ENCODE results near the gene MAG. TPM values are rescaled to one million over a fixed set of nuclear protein-coding genes. Genes with fewer than 3 reads are reported as not detected.

The MAG gene
- total and polyA plus RNA-seq, 10 of the 15 experiments (the other 5 are each of a cell fraction or from before 2014, with no cell fraction given): 0.03 to 0.82 (median 0.17) TPM; not detected in 2

DNA sequence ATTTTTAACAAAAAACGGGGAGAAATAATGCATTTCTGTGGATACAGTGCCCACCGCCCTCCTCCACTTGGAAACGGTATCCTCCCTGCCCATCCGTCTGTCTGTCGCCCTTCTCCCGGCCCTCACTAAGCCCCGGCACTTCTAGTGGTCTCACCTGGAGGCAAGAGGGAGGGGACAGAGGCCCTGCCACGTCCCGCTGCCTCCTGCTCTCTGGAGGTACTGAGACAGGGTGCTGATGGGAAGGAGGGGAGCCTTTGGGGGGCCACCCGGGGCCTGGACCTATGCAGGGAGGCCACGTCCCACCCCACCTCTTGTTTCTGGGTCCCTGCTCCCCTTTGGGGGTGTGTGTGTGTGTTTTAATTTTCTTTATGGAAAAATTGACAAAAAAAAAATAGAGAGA lies 12.6 kb upstream of the MAG start (continued):
- TF ChIP-seq, protein P1, sequence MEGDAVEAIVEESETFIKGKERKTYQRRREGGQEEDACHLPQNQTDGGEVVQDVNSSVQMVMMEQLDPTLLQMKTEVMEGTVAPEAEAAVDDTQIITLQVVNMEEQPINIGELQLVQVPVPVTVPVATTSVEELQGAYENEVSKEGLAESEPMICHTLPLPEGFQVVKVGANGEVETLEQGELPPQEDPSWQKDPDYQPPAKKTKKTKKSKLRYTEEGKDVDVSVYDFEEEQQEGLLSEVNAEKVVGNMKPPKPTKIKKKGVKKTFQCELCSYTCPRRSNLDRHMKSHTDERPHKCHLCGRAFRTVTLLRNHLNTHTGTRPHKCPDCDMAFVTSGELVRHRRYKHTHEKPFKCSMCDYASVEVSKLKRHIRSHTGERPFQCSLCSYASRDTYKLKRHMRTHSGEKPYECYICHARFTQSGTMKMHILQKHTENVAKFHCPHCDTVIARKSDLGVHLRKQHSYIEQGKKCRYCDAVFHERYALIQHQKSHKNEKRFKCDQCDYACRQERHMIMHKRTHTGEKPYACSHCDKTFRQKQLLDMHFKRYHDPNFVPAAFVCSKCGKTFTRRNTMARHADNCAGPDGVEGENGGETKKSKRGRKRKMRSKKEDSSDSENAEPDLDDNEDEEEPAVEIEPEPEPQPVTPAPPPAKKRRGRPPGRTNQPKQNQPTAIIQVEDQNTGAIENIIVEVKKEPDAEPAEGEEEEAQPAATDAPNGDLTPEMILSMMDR (IDR thresholded peaks at IDR 0.05 in 2 of 3, conservative IDR thresholded peaks at IDR 0.05 in 1 of 3; ENCODE audit: control insufficient read depth in 2 of 3, extremely low read depth in 1 of 3, insufficient read depth in 1 of 3, low read depth in 3 of 3, low read length in 3 of 3): no peak
- TF ChIP-seq NBN (IDR thresholded peaks at IDR 0.05): no peak
- no peak for TF ChIP-seq TCF12 (IDR thresholded peaks at IDR 0.05; ENCODE audit: low read depth, low read length)

- 57% methylated on average over 12 of the region's 12 CpGs for WGBS (ENCODE audit: insufficient coverage, insufficient replicate concordance, low lambda C conversion rate, missing lambda C conversion rate)
- POLR2A ChIA-PET: no interaction called here
- Histone ChIP-seq H3K79me2 (ENCODE audit: control insufficient read depth, insufficient read depth, low read length) (no peaks in the 10 kb centered on the region), H3K36me3 (ENCODE audit: control insufficient read depth in 2 of 2, insufficient read depth in 2 of 2, low read length in 1 of 2) (peaks cover 6 to 7% of the 10 kb centered on the region in 2 experiments; a peak in 3 of 4 replicates), H3K9me3 (replicated peaks; ENCODE audit: control insufficient read depth, insufficient read depth, low read length) (no peaks in the 10 kb centered on the region), H3K27me3 (replicated peaks in 1 of 2; ENCODE audit: control insufficient read depth in 2 of 2, insufficient read depth in 2 of 2, low read length in 1 of 2) (no peaks in the 10 kb centered on the region; a peak in 2 of 4 replicates), H4K20me1 (ENCODE audit: control insufficient read depth, insufficient read depth) (no peaks in the 10 kb centered on the region), H2AFZ (ENCODE audit: control insufficient read depth, low read depth, low read length) (no peak overlapping the region), H3K4me2 (ENCODE audit: control insufficient read depth, insufficient read depth) (no peak overlapping the region), H3K9ac (ENCODE audit: control insufficient read depth, insufficient read depth, low read length) (no peak overlapping the region), H3K4me1 (ENCODE audit: control insufficient read depth, insufficient read depth, low read length) (peaks cover 17% of the 10 kb centered on the region), H3K27ac (ENCODE audit: control insufficient read depth, insufficient read depth) (no peak overlapping the region), H3K4me3 (no peak overlapping the region)
- BruUV-seq (replicated peaks): no TSS peak
- RAD21 ChIA-PET (ENCODE audit: unreplicated experiment): no interaction called here
- no peak for FAIRE-seq
- ATAC-seq: peak; percentile 71
- in situ Hi-C loops (cut with MboI) (no loop called here), intact Hi-C loops (cut with micrococcal nuclease; ENCODE audit: unreplicated experiment) (no loop called here)
- DNase-seq (ENCODE audit: low read depth, low spot score): peak; percentile 28
- SMC1A ChIA-PET (ENCODE audit: uncharacterized antibody, unreplicated experiment): interaction anchor here (1.3 kb wide), 1 partner anchor 40 kb away, joined by 3 read pairs; no protein-coding TSS in a partner anchor
- TF ChIP-seq SMAD1 (IDR thresholded peaks at IDR 0.05; ENCODE audit: low read depth, partially characterized antibody) (no peak), KLF5 (IDR thresholded peaks at IDR 0.05; ENCODE audit: partially characterized antibody) (no peak), MTA3 (IDR thresholded peaks at IDR 0.05; ENCODE audit: borderline replicate concordance, low read length) (peak; percentile 55; the same call in 1 of the 2 replicates), POLR2A (IDR thresholded peaks at IDR 0.05; ENCODE audit: low read depth, low read length) (peak; percentile 47), BACH1 (IDR thresholded peaks at IDR 0.05; ENCODE audit: borderline replicate concordance) (0 out of 2 replicates have a peak, but pooled peaks have one; percentile 30)
- CTCF ChIA-PET: interaction anchor here (1.0 to 1.3 kb wide), 3 partner anchors 10 to 328 kb away, joined by 3 to 5 read pairs (median 4); no protein-coding TSS in a partner anchor
Observed at GRCh38 chr19:35279985-35280821, 11.8 kb upstream of the MAG start.

All from GM12878 (cell line).